HG03025 (cell line): Measurements from ENCODE around the gene PPY.
"Not testable (repeated sequence)": the region's sequence is repeated elsewhere in the genome, so short reads cannot be mapped to it uniquely, and the experiment has no call there.

Source experiments
- ATAC-seq: cut with Tn5 transposase; IDR thresholded peaks from one replicate; pipeline ENCODE4 v1.9.1; 2021; ENCODE audit warnings: mild to moderate bottlenecking, moderate library complexity; ENCODE audit not compliant: unreplicated experiment, low FRiP score

PPY gene

GRCh38 chr17:43942051-43942685, at the start of gene PPY:
PPY (minus strand) TSS chr17:43942476; CDS start chr17:43941654, 822 bp downstream.
- ATAC-seq: no peak

GRCh38 chr17:43988301-43988700, 46.0 kb upstream of the PPY start:
- no peak for ATAC-seq

GRCh38 chr17:43987131-43988021, 45.1 kb upstream of the PPY start:
- ATAC-seq: no peak

- ATAC-seq: no peak
These were observed 44.1 kb upstream of the PPY start for GRCh38 chr17:43986225-43986981.

- ATAC-seq: no peak
These were observed 42.2 kb upstream of the PPY start for GRCh38 chr17:43984521-43984920.

GRCh38 chr17:43983515-43984411, 41.5 kb upstream of the PPY start:
- ATAC-seq: no peak

GRCh38 chr17:43983196-43983514, 40.9 kb upstream of the PPY start:
- no peak for ATAC-seq

- ATAC-seq: no peak
These were observed 39.9 kb upstream of the PPY start for GRCh38 chr17:43982171-43982570.

GRCh38 chr17:43979671-43980070, 37.4 kb upstream of the PPY start:
- no peak for ATAC-seq

GRCh38 chr17:43979011-43979410, 36.7 kb upstream of the PPY start:
- ATAC-seq: no peak

- no peak for ATAC-seq
These were observed 35.8 kb upstream of the PPY start for GRCh38 chr17:43978078-43978477.

- no peak for ATAC-seq
These were observed 34.9 kb upstream of the PPY start for GRCh38 chr17:43976963-43977837.

- no peak for ATAC-seq
These were observed 33.6 kb upstream of the PPY start for GRCh38 chr17:43975898-43976297.

GRCh38 chr17:43974382-43975266, 32.3 kb upstream of the PPY start:
- no peak for ATAC-seq

GRCh38 chr17:43972444-43973212, 30.4 kb upstream of the PPY start:
- ATAC-seq: not testable (repeated sequence)

- not testable (repeated sequence) for ATAC-seq
These were observed 29.2 kb upstream of the PPY start for GRCh38 chr17:43971436-43971835.

GRCh38 chr17:43970366-43970765, 28.1 kb upstream of the PPY start:
- ATAC-seq: no peak
